ENCODE results near the gene PIN1. TPM values are rescaled to one million over a fixed set of nuclear protein-coding genes. Genes with fewer than 3 reads are reported as not detected.

PIN1 gene
- total RNA-seq, 4 donors from 2014 or later, result 67.8 to 97.7 (median 79.6) TPM

DNA sequence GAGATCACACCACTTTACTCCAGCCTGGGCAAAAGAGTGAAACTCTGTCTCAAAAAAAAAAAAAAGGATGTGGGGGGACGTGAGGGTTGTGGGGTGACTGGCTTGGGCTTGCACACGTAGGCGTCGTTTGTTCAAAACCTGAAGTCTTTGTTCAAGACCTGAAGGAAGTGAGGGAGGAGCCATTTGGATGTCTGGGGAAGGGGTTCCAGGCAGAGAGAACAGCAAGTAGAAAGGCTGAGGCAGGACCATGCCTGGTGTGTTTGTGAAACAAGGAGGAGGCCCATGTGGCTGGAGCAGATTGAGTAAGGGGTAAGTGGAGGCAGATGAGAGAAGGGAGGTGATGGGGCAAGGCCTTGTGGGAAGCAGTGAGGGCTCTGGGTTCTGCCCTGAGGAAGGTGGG, 27.8 kb downstream of the PIN1 start:
- intact Hi-C loops (cut with DNase I; ENCODE audit: low total_unique reads), result no loop called here
- no peak for TF ChIP-seq POLR2A (IDR thresholded peaks at IDR 0.05)
- TF ChIP-seq, protein P1, sequence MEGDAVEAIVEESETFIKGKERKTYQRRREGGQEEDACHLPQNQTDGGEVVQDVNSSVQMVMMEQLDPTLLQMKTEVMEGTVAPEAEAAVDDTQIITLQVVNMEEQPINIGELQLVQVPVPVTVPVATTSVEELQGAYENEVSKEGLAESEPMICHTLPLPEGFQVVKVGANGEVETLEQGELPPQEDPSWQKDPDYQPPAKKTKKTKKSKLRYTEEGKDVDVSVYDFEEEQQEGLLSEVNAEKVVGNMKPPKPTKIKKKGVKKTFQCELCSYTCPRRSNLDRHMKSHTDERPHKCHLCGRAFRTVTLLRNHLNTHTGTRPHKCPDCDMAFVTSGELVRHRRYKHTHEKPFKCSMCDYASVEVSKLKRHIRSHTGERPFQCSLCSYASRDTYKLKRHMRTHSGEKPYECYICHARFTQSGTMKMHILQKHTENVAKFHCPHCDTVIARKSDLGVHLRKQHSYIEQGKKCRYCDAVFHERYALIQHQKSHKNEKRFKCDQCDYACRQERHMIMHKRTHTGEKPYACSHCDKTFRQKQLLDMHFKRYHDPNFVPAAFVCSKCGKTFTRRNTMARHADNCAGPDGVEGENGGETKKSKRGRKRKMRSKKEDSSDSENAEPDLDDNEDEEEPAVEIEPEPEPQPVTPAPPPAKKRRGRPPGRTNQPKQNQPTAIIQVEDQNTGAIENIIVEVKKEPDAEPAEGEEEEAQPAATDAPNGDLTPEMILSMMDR (IDR thresholded peaks at IDR 0.05), result no peak
- H3K4me3 ChIP-seq (ENCODE audit: low read depth, poor library complexity, severe bottlenecking), result no peak overlapping the region
- WGBS, 2 donors, result 82 to 83% methylated on average over 4 of the region's 4 CpGs
- no peak for DNase-seq (ENCODE audit: low spot score in 2 of 2)

DNA sequence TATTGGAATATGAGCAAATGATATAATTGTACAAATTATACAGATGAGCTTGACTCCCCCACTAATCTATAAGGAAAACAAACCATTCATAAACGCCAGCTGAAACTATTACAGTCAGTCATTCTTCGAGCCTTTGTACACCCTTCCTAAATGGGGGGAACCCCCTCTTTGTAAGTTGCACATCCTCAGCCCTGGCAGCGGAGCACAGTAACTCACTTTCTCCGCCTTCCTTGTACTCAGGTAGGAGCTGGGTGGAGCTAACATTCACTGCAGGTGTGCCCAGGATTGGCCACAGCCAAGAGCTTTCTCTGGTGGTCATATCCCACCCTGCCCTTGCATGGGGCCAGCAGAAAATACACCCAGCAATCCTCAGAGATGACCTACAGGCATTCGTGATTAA, 28.6 kb downstream of the PIN1 start:
- 64 to 68% methylated on average over 5 of the region's 5 CpGs for WGBS, 2 donors
- intact Hi-C loops (cut with DNase I; ENCODE audit: low total_unique reads), result no loop called here
- TF ChIP-seq POLR2A (IDR thresholded peaks at IDR 0.05), result no peak
- TF ChIP-seq, protein P1 (IDR thresholded peaks at IDR 0.05), result no peak
- DNase-seq (ENCODE audit: low spot score in 2 of 2), result no peak
- no peak overlapping the region for H3K4me3 ChIP-seq (ENCODE audit: low read depth, poor library complexity, severe bottlenecking)

DNA sequence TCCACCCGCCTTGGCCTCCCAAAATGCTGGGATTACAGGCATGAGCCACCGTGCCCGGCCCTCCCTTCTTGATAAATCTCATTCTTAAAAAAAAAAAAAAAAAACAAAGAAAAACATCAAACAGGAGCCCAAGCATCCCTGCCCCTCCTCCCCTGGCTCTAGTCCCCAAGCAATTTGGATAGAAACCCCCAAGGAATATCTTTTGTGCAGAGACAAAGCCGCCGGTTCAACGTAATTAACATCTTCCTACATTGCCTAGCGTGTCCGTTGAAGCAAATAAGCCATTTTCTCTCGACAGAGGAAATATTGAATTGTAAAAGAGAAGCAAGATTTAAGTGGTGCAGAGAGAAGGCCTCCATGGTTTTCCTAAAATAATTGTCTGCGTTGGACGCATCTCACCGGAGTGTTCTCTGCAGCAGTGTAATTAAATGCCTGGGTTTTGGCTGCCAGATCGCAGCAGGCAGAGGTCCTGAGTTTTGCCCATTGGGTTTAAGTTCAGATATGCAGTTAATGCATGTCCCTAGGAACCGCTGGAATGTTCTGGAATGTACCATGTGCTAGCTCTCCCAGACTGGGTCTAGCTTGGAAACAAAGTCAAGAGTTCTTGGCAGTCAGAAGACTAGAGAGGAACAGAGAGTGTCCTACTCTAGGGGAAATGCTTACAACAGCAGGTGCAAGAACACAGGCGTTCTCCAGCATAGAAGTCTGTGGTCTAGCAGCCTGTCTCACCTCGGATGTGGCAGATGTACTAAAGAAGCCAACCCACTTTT, 30.8 kb downstream of the PIN1 start:
- intact Hi-C loops (cut with DNase I; ENCODE audit: low total_unique reads), result no loop called here
- no peak for DNase-seq (ENCODE audit: low spot score in 2 of 2)
- WGBS, 2 donors, result 80% methylated on average over 16 of the region's 16 CpGs
- TF ChIP-seq POLR2A (IDR thresholded peaks at IDR 0.05), result no peak
- TF ChIP-seq, protein P1 (IDR thresholded peaks at IDR 0.05), result no peak
- no peak overlapping the region for H3K4me3 ChIP-seq (ENCODE audit: low read depth, poor library complexity, severe bottlenecking)

DNA sequence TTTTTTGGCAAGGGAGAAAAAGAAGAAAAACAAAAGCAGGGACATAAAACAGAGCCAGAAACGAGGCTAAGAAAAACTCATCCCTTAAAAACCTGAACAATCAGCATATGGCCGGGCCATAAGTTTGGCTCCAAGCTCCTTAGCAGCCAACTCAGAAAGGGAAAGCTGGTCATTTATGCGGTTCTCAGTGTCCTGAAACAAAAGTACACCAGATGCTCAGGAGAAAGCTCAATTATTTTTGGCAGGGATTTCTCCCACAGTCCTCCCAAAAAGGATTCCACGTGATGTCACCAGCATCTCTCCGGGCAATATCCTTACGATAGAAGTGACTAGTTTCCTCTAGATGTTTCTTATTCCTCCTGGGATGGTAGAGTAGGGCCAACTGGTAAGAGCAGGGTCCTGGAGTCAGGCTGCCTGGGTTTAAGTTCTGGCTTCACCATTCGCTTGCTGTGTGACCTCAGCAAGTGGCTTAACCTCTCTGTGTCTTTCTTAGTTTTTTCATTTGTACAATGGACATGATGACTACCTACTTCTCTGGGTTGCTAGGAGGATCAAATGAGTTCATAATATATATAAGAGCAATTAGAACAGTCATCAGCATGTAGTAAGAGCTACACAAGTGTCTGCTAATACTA, 34.0 kb downstream of the PIN1 start:
- TF ChIP-seq, protein P1 (IDR thresholded peaks at IDR 0.05), result no peak
- no peak for TF ChIP-seq POLR2A (IDR thresholded peaks at IDR 0.05)
- intact Hi-C loops (cut with DNase I; ENCODE audit: low total_unique reads), result no loop called here
- 70 to 76% methylated on average over 7 of the region's 7 CpGs for WGBS, 2 donors

DNA sequence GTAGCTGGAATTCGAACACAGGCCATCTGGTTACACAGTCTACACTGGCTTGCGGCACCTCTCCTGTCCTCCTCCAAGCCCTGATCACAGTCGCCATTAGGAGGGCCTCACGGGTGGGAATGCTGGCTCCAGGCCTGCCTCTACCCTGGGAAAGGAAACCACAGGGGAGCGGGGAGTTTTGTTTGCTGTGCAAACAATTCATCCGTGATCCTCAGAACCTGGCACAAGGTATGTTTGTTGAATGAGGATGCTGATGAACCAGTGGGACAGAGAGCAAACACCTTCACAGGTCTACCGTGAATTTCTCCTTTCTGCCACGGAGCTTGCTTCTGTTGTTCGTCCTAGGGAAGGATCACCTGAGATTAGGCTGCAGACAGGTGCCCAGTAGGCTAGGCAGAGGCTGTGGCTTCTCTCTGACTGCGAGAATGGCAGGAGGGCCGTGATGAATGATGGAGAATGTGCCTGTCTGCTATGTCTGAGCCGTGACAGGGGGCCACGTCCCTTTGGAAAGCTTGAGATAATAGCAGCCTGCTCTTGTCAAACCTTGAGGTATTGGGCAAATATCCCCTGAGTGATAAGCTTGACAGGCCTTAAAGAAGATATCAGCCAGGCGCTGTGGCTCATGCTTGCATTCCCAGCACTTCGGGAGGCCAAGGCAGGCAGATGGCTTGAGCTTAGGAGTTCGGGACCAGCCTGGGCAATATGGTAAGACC, 36.7 kb downstream of the PIN1 start:
- WGBS, 2 donors, result 78 to 86% methylated on average over 15 to 16 of the region's 16 CpGs
- no peak for TF ChIP-seq POLR2A (IDR thresholded peaks at IDR 0.05)
- TF ChIP-seq, protein P1 (IDR thresholded peaks at IDR 0.05), result no peak
- no peak overlapping the region for H3K4me3 ChIP-seq (ENCODE audit: low read depth, poor library complexity, severe bottlenecking)
- no peak for DNase-seq (ENCODE audit: low spot score in 2 of 2)
- intact Hi-C loops (cut with DNase I; ENCODE audit: low total_unique reads), result no loop called here

More for the DNA sequence above, 34.0 kb downstream of the PIN1 start:
- H3K4me3 ChIP-seq (ENCODE audit: low read depth, poor library complexity, severe bottlenecking), result no peak overlapping the region
- DNase-seq (ENCODE audit: low spot score in 2 of 2), result no peak
